Stimulated activated naive CD4-positive, alpha-beta T cell treated with Interleukin-2 at 50 U/mL for 16 hours (primary cell): ENCODE data around the gene DNHD1.

ENCODE experiments used
- DNase-seq: peaks from one replicate; lab custom pipeline; 2025; lab: John Stamatoyannopoulos, UW

Gene DNHD1

DNA sequence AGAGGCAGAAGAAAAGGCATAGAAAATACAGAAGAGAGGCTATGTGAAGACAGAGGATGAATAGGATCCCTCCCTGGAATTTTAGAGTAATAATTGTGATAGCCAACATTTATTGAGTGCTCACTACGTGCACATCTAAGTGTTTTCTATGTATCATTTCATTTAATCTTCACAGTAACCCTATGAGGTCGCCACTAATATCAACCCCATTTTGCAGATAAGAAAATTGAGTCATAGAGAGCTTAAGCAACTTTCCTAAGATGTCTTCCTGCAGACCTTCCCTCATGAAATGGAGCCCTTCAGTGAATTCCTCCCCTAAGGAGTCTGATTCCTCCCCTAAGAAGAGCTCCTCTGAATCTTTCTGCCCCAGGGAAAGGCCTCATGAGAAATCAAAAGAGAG lies 68.2 kb downstream of the DNHD1 start:
- no peak for DNase-seq

DNA sequence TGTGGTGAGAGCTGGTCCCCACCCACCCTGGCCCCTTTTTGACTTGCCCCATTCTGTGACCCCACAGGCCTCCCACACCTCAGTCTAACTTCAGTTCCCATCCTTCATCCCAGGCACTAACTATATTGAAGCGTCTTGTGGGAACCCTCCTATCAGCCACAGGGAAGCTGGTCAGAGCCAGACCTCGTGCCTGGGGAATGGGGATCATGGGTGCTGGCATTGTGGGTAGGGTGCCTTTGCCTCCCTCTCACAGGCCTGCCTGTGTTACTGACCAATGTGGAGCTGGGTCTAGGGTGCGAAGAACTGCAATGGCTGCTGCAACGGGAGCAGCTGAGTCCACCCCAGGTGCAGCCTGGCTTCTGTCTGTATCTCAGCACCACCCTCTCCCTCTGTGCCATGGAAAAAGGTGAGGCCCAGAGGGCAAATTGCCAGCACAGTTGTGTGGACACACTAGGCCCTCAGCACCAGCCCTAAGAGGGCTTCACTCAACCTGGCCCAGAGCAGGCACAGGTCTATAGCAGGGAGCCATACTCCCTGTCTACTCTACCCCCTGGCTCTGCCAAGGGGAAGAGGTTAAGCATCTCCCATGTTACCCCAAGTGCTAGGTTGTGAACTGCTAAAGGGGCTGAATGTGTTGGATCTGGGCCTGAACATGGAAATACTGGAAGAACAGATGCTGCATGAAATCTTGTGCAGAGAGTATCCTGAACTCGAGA lies 69.1 kb downstream of the DNHD1 start:
- no peak for DNase-seq

DNA sequence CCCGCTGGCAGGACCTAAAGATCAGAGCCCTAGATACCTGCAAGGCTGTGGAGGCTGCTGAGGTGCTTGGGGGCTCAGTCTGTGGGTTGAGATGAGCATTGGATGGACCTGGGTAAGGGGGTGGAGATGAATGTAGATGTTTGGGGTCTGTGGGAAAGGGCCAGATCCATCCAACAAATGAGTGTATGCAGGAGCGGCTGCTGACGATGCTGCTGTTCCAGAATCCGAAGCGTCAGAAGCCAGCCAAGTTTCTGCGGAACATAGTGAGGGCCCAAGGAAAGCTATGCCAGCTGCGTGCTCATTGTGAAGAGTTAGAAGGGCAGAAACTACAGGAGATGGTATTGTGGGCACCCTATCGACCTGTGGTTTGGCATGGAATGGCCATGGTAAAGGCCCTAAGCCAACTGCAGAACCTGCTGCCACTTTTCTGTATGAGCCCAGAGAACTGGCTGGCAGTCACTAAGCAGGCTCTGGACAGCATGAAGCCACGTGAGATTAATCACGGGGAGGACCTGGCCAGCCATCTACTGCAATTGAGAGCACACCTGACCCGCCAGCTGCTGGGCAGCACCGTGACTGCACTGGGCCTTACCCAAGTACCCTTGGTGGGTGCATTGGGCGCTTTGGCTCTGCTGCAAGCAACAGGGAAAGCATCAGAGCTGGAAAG lies 69.8 kb downstream of the DNHD1 start:
- no peak for DNase-seq

DNA sequence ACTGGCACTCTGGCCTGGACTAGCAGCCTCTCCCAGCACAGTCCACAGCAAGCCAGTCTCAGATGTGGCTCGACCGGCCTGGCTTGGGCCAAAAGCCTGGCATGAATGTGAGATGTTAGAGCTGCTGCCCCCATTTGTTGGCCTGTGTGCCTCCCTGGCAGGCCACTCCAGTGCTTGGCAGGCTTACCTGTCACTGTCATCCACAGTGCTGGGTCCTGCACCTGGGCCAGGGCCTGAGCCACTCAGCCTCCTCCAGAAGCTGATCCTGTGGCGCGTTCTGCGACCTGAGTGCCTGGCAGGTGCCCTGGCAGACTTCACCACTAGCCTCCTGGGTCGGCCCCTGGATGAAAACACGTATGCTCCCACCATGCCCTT lies 70.3 kb downstream of the DNHD1 start:
- no peak for DNase-seq

DNA sequence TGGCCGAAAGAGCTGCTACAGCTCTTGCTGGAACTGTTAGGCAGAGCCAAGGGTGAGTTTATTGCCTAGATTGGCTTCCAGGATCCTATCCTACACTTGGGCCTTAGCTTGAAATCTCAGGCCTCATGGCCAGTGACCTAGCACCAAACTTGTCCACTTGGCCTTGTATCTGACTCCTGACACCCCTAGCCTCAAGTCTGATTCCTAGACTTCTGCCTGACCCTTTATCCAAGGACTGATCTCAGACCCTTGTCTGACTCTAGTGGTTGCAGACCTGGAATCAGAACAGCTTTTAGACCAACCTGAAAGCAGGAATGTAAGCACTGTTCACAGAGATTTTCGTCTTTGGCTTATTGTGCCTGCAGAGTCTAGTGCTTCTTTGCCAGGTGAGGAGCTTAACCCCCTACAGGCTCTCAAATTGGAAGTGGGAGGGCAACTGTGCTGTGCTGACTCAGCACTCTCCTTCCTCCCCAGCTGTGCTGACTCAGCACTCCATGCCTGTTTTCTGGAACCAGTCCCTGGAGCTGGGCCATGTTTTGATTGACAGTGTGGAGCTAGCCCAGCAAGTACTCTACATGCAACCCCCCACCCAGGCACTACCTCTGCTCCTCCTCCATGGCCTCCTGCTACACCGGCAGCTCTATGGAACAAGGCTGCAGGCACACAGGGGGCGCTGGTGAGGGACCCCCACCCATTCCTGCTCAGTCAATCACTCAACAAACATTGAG lies 71.3 kb downstream of the DNHD1 start:
- DNase-seq = no peak

DNA sequence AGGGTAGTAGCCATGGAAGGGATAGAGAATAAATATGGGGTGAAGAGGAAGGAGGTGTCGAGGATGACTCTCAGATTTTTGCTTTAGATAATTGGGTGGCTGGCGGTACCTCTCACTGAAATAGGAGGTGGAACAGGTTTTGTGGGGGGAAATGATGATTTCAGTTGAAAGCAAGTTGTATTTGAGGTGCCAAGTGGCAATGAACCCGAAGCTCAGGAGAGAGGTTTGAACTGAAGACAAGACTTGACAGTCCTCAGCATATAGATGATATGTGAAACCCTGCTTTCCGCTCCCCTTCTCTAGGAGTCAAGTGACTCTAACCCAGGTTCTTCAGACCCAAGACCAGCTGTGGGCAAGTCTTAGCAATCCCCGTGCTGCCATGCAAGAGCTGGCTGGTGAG lies 72.6 kb downstream of the DNHD1 start:
- no peak for DNase-seq

DNA sequence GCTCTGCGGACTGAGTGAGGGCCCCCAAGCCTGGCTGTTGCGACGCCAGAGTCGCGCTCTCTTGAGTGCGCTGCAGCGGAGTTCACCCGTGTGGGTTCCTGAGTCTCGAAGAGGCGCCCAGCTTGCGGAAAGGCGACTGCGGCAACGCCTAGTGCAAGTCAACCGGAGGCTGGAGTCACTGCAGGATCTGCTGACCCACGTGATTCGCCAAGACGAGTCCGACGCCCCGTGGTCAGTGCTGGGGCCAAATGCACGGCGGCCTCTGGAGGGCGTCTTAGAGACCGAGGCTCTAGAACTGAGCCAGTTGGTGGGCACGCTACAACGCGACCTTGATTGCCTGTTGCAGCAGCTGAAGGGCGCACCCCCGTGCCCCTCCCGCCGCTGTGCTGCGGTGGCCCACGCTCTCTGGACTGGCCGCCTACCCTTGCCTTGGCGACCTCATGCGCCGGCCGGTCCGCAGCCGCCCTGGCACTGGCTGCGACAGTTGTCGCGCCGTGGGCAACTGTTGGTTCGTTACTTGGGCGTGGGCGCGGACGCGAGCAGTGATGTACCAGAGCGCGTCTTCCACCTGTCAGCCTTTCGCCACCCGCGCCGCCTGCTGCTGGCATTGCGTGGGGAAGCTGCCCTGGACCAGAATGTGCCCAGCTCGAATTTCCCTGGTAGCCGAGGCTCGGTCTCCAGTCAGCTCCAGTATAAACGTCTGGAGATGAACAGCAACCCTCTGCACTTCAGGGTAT lies 73.8 kb downstream of the DNHD1 start:
- DNase-seq = no peak

DNA sequence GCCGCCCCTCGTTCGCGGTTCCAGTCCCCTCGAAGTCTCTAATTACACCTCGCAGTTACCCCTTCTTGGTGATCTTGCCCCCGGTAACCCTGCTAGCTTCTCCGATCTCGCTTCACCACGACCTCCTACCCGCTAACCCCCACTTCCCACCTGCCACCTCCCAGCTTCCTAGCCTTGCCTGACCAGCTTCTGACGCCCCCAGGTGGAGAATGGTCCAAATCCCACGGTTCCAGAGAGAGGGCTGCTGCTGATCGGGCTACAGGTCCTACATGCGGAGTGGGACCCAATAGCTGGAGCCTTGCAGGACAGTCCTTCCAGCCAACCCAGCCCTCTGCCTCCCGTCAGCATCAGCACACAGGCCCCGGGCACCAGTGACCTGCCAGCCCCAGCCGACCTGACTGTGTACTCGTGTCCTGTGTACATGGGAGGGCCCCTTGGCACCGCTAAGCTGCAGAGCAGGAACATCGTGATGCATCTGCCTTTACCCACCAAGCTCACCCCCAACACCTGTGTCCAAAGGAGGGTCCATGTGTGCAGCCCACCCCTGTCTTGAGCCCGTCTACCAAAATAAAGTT lies 74.4 kb downstream of the DNHD1 start:
- no peak for DNase-seq

DNA sequence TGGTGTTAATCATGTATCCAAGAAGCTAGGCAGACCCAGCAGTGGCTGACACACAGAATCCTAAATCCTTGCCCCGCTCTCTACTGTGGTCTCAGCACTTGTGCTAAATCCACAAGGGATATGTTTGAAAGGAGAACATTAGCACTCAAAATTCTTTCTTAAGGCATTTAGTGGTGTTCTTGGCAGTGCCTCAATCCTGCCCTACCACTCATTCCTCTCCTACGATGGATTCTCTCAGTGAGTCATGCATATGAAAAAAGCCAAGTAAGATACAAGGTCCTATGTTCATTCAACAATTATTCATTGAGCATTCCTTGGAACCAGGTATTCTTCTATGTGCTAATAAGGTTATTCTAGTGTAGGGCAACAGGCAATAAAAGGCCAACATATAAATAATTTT lies 75.1 kb downstream of the DNHD1 start:
- no peak for DNase-seq

DNA sequence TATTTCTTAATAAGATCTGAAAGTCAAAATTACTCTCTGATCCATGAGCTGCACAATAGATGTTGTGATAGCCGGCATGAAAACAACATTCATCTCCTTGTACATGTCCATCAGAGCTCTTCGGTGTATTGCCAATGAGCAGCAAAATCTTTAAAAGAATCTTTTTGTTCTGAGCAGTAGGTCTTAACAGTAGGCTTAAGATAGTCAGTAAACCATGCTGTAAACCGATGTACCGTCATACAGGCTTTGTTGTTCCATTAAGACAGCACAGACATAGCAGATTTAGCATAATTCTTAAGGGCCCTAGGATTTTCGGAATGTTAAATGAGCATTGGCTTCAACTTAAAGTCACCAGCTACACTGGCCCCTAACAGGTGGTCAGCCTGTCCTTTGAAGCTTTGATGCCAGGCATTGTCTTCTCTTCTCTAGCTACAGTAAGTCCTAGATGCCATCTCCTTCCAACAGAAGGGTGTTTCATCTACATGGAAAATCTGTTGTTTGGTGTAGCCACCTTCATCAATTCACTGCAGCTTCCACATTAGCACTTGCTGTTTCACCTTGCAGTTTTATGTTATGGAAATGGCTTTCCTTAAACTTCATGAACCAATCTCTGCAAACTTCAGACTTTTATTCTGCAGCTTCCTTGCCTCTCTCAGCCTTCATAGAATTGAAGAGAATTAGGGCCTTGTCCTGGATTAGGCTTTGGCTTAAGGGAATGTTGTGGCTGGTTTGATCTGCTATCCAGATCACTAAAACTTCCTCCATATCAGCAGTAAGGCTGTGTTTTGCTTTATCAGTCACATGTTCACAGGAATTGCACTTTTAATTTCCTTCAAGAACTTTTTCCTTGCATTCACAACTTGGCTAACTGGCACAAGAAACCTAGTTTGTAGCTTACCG lies 78.0 kb downstream of the DNHD1 start:
- DNase-seq = no peak

DNA sequence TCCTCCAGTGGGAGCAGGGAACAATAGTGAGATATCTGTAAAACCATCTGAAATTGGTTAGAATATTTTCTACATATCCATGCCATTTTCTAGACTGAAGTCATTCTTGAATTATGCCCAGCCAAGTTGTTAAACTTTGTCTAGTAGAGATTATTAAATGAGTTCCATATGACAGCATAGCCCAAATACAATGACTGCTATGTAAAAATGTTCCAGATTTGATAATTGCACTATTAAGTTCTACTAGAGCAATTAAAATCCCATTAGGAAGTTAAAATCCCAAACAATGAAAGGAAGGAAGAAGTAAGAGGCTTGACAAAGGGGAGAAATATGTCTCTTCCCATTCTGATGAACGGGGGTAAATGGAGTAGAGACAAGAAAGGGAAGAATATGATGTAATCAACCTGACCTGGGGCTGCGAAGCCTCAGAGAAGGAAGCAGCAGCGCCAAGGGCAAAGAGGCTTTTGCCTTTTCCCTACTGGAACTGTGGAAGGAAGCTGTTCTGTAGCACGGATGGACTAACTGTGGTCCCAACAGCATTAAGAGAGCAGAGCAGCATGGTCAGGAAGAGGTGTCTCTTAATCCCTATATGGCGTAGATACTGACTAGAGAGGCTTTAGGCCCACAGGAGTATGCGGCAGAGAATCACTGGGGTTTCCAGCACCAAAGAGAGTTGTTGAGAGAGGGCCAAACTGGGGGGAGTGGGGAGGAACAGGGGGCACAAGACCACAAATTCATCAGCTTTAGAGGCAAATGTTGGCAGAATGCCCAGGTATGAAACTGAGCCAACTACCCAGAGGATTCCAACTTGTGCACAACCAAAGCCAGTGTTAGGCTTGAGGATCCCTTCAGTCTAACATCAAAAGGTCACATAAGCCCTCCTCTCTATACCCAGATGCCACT lies 79.6 kb downstream of the DNHD1 start:
- DNase-seq = no peak

DNA sequence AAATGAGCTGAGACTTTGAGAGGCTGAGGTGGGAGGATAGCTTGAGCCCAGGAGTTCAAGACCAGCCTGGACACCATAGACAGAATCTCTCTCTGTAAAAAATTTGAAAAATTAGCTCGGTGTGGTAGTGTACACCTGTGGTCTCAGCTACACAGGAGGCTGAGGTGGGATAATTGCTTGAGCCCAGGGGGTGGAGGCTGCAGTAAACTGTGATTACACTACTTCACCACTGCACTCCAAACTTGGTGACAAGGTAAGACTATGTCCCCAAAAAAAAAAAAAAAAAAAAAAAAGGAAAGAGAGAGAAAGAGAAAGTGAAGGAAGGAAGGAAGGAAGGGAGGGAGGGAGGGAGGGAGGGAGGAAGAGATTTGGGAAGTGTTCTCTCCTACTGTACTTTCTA lies 81.1 kb downstream of the DNHD1 start:
- no peak for DNase-seq

DNA sequence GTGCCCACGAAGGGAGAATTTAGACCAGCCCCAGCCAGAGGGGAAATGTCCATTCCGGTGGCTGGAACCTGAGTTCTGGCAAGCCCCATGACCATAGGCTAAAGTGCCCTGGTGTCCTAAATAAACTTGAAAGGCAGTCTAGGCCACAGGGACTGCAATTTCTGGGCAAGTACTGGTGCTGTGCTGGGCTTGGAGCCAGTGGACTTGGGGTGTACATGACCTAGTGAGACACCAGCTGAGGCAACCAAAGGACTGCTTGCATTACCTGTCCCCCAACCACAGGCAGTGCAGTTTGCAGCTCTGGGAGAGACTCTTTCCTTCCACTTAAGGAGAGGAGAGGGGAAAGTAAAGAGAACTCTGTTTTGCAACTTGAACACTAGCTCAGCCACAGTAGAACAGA lies 82.6 kb downstream of the DNHD1 start:
- DNase-seq = no peak

DNA sequence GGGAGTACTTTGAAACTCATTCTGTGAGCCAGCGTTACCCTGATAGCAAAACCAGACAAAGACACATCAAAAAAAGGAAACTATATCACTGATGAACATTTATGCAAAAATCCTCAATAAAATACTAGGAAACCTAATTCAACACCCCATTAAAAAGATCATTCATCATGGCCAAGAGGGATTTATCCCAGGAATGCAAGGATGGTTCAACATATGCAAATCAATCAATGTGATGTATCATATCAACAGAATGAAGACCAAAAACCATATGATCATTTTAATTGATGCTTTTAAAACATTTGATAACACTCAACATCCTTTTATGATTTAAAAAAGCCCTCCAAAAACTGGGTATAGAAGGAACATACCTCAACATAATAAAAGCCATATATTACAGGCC lies 86.5 kb downstream of the DNHD1 start:
- DNase-seq = no peak

DNA sequence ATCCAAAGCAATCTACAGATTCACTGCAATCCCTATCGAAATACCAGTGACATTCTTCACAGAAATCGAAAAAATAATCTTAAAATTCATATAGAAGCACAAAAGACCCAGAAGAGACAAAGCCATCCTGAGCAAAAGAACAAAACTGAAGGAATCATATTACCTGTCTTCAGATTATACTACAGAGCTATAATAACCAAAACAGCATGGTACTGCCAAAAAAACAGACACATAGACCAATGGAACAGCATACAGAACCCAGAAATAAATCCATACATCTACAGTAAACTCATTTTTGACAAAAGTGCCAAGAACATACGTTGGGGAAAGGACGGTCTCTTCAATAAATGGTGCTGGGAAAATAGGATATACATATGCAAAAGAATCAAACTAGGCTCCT lies 87.4 kb downstream of the DNHD1 start:
- DNase-seq = no peak

DNA sequence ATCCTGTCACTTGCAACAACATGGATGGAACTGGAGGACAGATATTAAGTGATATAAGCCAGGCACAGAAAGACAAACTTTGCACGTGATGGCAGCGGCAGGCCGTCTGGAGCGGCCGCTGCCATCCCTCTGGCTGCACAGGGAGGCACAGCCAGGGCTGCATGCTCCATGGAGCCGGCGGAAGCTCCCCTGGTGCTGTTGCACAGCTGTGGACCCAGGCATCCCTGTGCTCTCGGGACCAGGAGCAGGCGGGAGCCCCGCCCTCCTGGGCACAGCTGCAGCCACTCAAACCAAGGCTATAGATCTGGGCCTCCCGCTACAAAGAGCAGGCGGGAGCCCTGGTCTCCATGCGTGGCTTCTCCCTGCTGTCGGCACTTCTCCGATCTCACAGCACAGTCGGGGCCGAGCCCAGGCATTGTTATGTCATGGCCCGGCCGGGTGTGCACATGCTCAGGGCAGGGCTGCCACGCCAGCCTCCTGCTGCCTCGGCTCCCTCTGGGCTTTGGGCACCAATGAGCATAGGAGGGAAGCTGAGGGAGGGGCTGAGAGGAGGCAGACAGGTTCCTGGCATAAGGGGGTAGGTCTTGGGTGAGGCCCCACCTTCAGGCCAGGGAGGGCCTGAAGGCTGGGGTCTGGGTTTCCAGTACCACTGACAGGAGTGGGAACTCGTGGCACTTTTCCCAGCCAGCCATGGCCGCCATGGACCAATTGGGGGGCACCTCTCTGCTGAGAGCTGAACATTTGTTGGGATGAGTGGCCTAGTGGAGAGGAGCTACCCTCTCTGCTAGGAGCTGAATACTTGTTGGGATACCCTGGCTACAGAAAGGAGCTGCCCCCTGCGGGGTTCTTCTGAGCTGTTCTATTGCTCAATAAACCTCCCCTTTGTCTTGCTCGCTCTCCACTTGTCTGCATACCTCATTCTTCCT lies 89.6 kb downstream of the DNHD1 start:
- no peak for DNase-seq

DNA sequence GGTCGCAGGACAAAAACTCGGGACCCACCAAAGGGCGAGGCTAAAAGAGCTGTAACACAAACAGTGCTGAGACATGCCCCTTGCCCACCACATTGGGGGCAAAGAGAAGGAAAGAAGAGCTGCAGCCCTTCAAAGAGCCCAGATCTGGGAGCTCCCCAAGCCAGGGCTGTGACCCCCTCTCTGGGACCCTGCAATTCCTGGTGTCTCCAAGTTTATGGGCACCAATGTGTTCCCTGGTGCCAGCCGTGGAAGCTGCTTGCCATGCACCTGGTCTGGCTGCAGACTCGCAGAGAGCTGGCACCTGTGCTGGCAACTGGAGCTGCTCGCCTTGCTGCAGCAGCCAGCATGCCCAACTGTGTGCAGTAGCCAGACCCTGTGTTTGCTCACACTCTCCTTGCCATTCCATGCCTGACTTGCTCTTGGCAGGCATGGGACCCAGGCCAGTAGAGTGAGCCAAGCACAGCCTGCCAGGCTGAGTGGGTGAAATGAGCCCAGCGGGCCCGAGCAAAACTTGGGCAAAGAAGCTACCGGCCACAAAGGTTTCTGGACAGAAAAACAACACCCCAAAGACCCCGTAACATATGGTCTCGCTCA lies 90.4 kb downstream of the DNHD1 start:
- DNase-seq = no peak

DNA sequence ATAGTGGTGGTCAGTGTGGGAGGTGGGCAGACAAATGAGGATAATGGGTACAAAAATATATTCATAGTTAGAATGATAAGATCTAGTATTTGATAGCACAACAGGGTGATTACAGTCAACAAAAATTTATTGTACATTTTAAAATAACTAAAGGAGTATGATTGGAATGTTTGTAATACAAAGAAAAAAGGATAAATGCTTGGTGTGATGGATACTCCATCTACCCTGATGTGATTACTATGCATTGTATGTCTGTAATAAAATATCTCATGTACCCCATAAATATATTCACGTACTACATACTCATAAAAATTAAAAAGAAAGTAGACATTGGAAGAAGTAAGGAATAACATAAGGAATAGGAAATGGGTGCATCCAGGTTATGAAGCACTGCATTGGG lies 90.9 kb downstream of the DNHD1 start:
- DNase-seq = no peak
